ENCODE results near the gene TRAPPC3L.

DNA sequence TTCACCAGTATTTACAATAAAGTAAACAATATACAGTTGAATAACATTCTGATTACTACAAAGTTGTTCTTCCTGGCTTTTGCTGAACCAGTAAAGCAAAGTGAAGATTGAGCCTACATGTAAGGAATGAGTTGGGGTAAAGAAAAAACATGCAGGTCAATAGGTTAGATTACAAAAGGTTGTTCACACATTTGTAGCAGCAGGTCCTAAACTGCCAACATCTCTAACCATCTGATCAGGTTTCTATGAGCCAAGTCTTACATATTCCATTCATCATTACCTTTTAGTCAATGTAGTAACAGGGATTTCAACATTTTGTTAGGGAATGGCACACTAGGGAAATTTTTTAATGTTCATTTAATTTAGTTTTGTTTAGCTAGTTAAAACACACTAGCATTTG is 93.6 kb downstream of the TRAPPC3L start:
- TF ChIP-seq, protein P1, sequence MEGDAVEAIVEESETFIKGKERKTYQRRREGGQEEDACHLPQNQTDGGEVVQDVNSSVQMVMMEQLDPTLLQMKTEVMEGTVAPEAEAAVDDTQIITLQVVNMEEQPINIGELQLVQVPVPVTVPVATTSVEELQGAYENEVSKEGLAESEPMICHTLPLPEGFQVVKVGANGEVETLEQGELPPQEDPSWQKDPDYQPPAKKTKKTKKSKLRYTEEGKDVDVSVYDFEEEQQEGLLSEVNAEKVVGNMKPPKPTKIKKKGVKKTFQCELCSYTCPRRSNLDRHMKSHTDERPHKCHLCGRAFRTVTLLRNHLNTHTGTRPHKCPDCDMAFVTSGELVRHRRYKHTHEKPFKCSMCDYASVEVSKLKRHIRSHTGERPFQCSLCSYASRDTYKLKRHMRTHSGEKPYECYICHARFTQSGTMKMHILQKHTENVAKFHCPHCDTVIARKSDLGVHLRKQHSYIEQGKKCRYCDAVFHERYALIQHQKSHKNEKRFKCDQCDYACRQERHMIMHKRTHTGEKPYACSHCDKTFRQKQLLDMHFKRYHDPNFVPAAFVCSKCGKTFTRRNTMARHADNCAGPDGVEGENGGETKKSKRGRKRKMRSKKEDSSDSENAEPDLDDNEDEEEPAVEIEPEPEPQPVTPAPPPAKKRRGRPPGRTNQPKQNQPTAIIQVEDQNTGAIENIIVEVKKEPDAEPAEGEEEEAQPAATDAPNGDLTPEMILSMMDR (IDR thresholded peaks at IDR 0.05) = no peak
- TF ChIP-seq, protein P2, sequence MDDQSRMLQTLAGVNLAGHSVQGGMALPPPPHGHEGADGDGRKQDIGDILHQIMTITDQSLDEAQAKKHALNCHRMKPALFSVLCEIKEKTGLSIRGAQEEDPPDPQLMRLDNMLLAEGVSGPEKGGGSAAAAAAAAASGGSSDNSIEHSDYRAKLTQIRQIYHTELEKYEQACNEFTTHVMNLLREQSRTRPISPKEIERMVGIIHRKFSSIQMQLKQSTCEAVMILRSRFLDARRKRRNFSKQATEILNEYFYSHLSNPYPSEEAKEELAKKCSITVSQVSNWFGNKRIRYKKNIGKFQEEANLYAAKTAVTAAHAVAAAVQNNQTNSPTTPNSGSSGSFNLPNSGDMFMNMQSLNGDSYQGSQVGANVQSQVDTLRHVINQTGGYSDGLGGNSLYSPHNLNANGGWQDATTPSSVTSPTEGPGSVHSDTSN (IDR thresholded peaks at IDR 0.05) = no peak
- TF ChIP-seq YY1 (IDR thresholded peaks at IDR 0.05; ENCODE audit: low read depth) (no peak), EP300 (IDR thresholded peaks at IDR 0.05; ENCODE audit: borderline replicate concordance in 1 of 2, low read depth in 1 of 2, low read length in 1 of 2) (no peak), RAD21 (IDR thresholded peaks at IDR 0.05; ENCODE audit: low read length) (no peak), GATA2 (CRISPR knock-in tag; IDR thresholded peaks at IDR 0.05) (no peak), POLR2AphosphoS5 (IDR thresholded peaks at IDR 0.05; ENCODE audit: low read depth, low read length) (no peak), JUND (IDR thresholded peaks at IDR 0.05) (no peak), TEAD4 (IDR thresholded peaks at IDR 0.05; ENCODE audit: borderline replicate concordance, insufficient read depth) (no peak), RFX5 (IDR thresholded peaks at IDR 0.05; ENCODE audit: low read length) (no peak)
- TF ChIP-seq, protein P3, sequence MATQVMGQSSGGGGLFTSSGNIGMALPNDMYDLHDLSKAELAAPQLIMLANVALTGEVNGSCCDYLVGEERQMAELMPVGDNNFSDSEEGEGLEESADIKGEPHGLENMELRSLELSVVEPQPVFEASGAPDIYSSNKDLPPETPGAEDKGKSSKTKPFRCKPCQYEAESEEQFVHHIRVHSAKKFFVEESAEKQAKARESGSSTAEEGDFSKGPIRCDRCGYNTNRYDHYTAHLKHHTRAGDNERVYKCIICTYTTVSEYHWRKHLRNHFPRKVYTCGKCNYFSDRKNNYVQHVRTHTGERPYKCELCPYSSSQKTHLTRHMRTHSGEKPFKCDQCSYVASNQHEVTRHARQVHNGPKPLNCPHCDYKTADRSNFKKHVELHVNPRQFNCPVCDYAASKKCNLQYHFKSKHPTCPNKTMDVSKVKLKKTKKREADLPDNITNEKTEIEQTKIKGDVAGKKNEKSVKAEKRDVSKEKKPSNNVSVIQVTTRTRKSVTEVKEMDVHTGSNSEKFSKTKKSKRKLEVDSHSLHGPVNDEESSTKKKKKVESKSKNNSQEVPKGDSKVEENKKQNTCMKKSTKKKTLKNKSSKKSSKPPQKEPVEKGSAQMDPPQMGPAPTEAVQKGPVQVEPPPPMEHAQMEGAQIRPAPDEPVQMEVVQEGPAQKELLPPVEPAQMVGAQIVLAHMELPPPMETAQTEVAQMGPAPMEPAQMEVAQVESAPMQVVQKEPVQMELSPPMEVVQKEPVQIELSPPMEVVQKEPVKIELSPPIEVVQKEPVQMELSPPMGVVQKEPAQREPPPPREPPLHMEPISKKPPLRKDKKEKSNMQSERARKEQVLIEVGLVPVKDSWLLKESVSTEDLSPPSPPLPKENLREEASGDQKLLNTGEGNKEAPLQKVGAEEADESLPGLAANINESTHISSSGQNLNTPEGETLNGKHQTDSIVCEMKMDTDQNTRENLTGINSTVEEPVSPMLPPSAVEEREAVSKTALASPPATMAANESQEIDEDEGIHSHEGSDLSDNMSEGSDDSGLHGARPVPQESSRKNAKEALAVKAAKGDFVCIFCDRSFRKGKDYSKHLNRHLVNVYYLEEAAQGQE (IDR thresholded peaks at IDR 0.05; ENCODE audit: low read depth, low read length) = no peak
- TF ChIP-seq, protein P4, sequence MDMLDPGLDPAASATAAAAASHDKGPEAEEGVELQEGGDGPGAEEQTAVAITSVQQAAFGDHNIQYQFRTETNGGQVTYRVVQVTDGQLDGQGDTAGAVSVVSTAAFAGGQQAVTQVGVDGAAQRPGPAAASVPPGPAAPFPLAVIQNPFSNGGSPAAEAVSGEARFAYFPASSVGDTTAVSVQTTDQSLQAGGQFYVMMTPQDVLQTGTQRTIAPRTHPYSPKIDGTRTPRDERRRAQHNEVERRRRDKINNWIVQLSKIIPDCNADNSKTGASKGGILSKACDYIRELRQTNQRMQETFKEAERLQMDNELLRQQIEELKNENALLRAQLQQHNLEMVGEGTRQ (IDR thresholded peaks at IDR 0.05; ENCODE audit: borderline replicate concordance, low read depth, low read length) = no peak
